Glutamatergic neuron (in vitro differentiated cells): ENCODE results near the gene CD209. TPM values are rescaled to one million over a fixed set of nuclear protein-coding genes. Genes with fewer than 3 reads are reported as not detected.

ENCODE experiments used
- DNase-seq: peaks from one replicate; pipeline ENCODE4 v3.0.0; 2022
- H3K27ac Mint-ChIP-seq: one replicate; pipeline ENCODE4 v1.8.0; 2020; ENCODE audit warnings: mild to moderate bottlenecking, mixed read lengths, inconsistent platforms; ENCODE audit not compliant: unreplicated experiment
- H3K27me3 Mint-ChIP-seq: one replicate; pipeline ENCODE4 v1.8.0; 2020; ENCODE audit warnings: mild to moderate bottlenecking, moderate library complexity, mixed read lengths, inconsistent platforms; ENCODE audit not compliant: unreplicated experiment
- H3K36me3 Mint-ChIP-seq: one replicate; pipeline ENCODE4 v1.8.0; 2020; ENCODE audit warnings: mild to moderate bottlenecking, mixed read lengths, inconsistent platforms; ENCODE audit not compliant: unreplicated experiment
- H3K4me1 Mint-ChIP-seq: one replicate; pipeline ENCODE4 v1.8.0; 2020; ENCODE audit warnings: mild to moderate bottlenecking, low read depth, mixed read lengths, inconsistent platforms; ENCODE audit not compliant: unreplicated experiment
- H3K4me3 Mint-ChIP-seq: one replicate; pipeline ENCODE4 v1.8.0; 2020; ENCODE audit warnings: mild to moderate bottlenecking, mixed read lengths, inconsistent platforms; ENCODE audit not compliant: unreplicated experiment
- H3K9me3 Mint-ChIP-seq: one replicate; pipeline ENCODE4 v1.8.0; 2020; ENCODE audit warnings: mild to moderate bottlenecking, moderate library complexity, mixed read lengths, inconsistent platforms; ENCODE audit not compliant: unreplicated experiment
- CTCF ChIP-seq: fragments of 200-600 bp; sonication (generic); IDR thresholded peaks from one replicate; pipeline ENCODE4 v1.5.0; 2021; ENCODE audit not compliant: partially characterized antibody, unreplicated experiment
- total RNA-seq: library from RNA; stranded (reverse); fragmentation: NEBNext Ultra II Directional; extraction: Animal tissue kit (Norgen Biotek cat#: 25700); gene quantifications from one replicate; pipeline ENCODE4 v1.2.1, GENCODE V29; 2021; ENCODE audit not compliant: unreplicated experiment

The CD209 gene
- total RNA-seq, 1 donor from 2014 or later, result not detected

- Mint-ChIP-seq H3K36me3 (no peaks in the 10 kb centered on the region), H3K9me3 (peaks cover 24% of the 10 kb centered on the region), H3K4me3 (peak overlapping the region; percentile 26), H3K27ac (peak overlapping the region; percentile 59), H3K27me3 (peaks cover 16% of the 10 kb centered on the region), H3K4me1 (peaks cover 20% of the 10 kb centered on the region)
- no peak for DNase-seq
- TF ChIP-seq CTCF, result no peak
These were observed 27.0 kb downstream of the CD209 start for GRCh38 chr19:7720351-7720750.

- no peak overlapping the region for H3K27ac Mint-ChIP-seq
- H3K4me1 Mint-ChIP-seq, result peaks cover 20% of the 10 kb centered on the region
- DNase-seq, result no peak
- H3K4me3 Mint-ChIP-seq, result no peak overlapping the region
- no peak for TF ChIP-seq CTCF
- H3K27me3 Mint-ChIP-seq, result peaks cover 16% of the 10 kb centered on the region
- H3K9me3 Mint-ChIP-seq, result peaks cover 22% of the 10 kb centered on the region
- no peaks in the 10 kb centered on the region for H3K36me3 Mint-ChIP-seq
These were observed 28.7 kb downstream of the CD209 start for GRCh38 chr19:7718668-7719067.

- Mint-ChIP-seq H3K27me3 (peaks cover 5% of the 10 kb centered on the region), H3K9me3 (peaks cover 6% of the 10 kb centered on the region), H3K4me3 (no peak overlapping the region), H3K36me3 (no peaks in the 10 kb centered on the region), H3K4me1 (peaks cover 6% of the 10 kb centered on the region), H3K27ac (no peak overlapping the region)
- no peak for TF ChIP-seq CTCF
- DNase-seq, result no peak
These were observed 30.6 kb downstream of the CD209 start for GRCh38 chr19:7716762-7717161.

- no peak for DNase-seq
- Mint-ChIP-seq H3K36me3 (no peaks in the 10 kb centered on the region), H3K27me3 (peaks cover 5% of the 10 kb centered on the region), H3K4me1 (peaks cover 6% of the 10 kb centered on the region), H3K9me3 (peaks cover 4% of the 10 kb centered on the region), H3K4me3 (no peak overlapping the region), H3K27ac (no peak overlapping the region)
- TF ChIP-seq CTCF, result no peak
These were observed 31.7 kb downstream of the CD209 start for GRCh38 chr19:7715671-7716070.

- no peak overlapping the region for H3K27ac Mint-ChIP-seq
- no peak for DNase-seq
- no peak for TF ChIP-seq CTCF
- H3K9me3 Mint-ChIP-seq, result peaks cover 7% of the 10 kb centered on the region
- H3K4me3 Mint-ChIP-seq, result no peak overlapping the region
- H3K36me3 Mint-ChIP-seq, result no peaks in the 10 kb centered on the region
- H3K27me3 Mint-ChIP-seq, result peaks cover 4% of the 10 kb centered on the region
- H3K4me1 Mint-ChIP-seq, result no peaks in the 10 kb centered on the region
These were observed 36.7 kb downstream of the CD209 start for GRCh38 chr19:7710616-7711015.
